Islet of Langerhans (tissue), 1 donor: ENCODE data around the gene ATP6V1A.
A peak's percentile ranks its signal among the peaks of the same experiment; 100 is the strongest.

Experiments
- FAIRE-seq: peaks from one replicate; lab custom pipeline; 2011; peaks lifted over from hg19 to GRCh38; lab: Jason Lieb, UNC

Gene ATP6V1A

DNA sequence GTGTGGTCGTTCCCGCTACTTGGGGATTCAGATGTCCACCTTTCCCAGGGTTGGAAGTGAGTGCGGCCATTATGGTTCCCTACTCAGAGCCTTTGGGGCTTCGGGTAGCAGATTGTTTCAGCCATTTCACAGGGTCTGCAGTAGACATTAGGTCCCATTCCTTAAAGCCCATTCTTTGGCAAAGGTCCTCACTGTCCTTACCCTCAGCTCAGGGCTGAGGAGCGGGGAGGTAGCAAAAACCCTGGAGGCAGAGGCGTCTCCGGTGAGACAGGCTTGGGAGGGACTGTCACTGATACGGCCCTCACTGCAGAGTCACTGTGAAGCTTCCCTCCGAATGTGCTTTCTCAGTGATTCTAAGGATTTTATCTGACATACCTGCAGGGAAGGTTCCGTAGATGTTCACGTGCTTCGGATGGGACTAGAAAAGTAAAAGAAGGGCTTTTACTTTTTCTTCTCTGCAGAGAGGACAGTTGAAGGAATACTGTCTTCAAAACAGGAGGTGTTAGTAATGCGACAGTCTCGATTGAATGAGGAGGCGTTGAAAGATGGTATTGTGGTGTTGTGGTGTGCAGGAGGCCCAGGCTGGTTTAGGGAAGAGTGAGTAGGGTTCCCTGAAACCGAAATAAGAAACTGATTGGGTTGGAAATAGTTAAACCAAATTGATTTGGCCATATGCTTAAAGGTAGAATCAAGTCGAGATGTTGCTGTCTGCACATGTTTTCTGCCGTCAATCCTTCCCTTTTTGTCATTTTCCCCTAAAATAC, 630 bp downstream of the ATP6V1A start:
- FAIRE-seq, result no peak

DNA sequence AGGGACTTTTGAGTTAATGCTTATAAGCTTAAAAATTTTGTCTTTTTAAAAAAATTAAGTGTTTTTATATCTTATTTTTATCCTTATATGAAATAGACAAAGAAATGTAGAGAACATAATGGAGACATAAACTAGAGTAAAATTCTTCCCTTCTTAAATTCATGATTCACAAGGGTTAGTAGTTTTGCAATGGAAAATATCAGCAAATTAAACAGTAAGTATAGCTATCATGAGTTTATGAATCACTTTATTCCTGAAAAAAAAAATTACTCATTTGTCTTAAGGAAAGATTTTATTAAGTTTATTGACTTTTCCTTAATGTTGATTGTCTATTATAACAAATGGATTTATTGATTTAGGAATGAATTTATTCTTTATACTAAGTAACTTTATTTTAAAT, 4.3 kb downstream of the ATP6V1A start:
- peak; percentile 89 for FAIRE-seq

DNA sequence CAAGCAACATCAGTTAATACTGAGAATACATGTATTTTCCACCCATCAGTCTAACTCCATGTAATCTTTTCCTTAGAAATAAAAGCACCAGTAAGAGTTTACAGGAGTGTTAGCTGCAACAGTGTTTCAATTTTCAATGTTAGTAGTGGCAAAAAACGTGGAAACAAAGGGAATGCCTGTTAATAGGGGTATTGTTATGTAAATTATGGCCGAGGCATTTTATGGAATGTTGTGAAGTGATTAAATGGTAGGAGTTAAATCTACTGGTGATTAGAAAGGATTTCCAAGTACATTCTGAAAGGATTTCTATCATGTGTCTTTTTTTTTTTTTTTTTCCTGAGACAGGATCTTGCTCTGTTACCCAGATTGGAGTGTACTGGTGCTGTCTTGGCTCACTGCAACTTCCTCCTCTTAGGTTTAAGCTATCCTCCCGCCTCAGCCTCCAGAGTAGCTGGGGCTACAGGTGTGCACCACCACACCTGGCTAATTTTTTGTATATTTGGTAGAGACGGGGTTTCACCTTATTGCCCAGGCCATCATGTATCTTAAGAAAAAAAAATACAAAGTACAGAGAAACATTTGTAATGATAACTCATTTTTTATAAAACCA, 6.6 kb downstream of the ATP6V1A start:
- no peak for FAIRE-seq

DNA sequence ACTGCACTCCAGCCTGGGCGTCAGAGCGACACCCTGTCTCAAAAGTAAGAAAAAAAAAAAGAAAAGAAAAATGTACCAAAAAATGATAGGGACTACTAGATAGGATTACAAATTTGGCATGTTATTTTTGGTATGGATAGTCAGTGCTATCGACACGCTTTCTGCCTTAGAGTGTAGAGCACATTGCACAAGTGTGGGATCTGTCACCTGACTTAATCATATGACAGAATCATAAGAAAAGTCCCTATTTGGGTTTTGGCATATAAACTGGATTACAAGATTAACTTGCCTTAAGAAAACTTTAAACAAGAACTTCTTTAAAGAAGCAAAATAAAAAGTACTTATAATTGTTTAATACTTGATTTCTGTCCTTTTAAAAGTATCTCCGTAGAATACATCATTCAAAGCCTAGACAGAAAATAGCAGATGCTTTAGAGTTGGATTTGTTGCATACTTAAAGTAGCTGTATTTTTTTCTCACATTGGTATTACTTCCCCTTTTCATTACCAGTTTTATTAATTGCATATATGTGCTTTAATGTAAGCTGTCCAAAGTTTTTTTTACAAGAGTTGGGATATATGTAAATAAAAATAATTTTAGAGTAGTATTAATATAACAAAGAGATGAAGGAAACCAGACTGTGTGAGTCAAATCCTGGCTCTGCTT, 7.8 kb downstream of the ATP6V1A start:
- FAIRE-seq, result no peak

DNA sequence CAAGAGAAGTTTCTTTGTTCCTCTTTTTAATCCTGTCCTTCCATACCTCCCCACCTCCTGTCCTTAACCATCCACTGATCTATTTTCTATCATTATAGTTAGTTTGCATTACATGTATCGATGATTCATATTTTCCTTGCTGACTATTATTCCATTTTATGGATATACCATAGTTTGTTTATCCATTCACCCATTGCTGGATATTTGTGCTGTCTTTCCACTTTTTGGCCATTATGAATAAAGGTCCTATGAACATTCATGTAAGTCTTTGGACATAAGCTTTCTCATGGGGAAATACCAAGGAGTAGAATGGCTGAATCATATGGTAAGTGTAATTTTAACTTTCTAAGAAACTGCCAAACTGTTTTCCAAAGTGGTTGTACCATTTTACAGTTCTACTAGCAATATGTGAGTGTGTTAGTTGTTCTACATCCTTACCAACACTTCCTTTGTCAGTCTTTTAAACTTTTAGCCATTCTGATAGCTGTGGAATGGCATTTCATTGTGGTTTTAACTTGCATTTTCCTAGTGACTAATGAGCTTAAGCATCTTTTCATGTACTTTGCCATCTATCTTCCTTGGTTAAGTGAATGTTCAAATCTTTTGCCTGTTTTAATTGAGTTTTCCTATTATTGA, 11.7 kb downstream of the ATP6V1A start:
- no peak for FAIRE-seq

DNA sequence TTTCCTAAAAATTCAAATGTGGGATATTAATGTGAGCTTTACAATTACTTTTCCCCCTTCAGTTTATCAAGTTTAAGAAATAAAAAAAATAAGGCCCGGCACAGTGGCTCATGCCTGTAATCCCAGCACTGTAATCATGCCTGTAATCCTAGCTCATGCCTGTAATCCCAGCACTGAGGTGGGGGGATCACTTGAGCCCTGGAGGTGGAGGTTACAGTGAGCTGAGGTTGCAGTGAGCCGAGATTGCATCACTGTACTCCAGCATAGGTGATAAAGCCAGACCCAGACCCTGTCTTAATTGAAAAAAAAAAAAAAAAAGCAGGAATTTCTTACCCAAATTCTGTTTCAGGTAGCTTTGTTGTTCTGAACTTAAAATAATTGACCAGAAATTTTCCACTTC, 17.9 kb downstream of the ATP6V1A start:
- FAIRE-seq, result no peak

DNA sequence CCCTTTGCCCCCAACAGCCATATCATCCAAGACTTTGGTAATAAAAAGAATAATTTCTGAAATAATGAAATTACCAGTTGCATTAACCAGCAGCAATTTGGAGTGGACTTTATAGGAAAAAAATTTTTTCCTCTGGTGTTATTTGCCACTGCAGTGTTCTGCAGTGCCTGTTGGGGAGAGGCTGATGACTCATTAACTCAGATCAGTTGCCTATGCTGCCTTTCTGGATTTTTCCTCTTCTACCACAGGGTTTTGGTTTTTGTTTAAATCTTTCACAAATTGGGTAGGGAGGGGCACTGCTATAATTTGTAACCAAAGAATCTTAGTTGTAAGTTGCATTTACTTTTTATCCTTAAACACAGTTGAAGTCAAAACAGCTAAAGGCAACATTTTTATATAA, 22.7 kb downstream of the ATP6V1A start:
- FAIRE-seq, result peak; percentile 51

DNA sequence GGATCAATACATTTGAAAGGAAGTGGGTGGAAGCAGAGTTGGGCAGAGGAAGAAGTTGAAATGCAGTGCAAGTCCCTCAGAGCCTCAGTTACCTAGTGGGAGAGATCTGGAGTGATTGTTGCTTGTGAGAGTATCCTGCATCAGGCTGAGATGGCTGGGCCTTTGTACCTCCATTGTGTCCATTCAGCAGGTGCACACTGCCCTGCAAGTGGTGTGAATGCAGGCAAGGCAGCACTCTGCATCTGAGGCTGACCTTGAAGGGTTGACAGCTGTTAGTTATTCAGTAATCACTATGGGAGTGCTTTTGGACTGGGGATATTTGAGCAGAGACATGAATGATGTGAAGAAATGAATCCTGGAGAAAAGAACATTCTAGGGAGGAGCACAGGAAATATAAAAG, 25.2 kb downstream of the ATP6V1A start:
- no peak for FAIRE-seq

DNA sequence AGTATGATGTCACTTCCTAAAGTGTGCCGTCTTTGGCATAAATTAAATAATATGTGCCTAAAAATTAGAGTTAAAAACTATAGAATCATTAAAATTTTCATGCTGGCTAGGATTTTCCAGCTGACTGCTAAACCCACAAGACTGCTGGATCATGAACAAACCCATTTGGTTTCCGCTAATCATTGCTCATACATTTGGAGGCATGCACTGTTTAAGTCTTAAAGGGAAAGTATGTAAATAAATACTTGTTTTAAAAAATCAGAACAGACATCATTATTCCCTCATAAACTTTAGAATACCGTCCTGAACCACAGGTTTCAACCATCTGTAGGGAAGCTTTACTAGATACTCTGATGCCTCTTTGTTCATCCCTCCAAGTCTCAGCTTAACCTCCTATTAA, 26.5 kb downstream of the ATP6V1A start:
- peak; percentile 9 for FAIRE-seq

DNA sequence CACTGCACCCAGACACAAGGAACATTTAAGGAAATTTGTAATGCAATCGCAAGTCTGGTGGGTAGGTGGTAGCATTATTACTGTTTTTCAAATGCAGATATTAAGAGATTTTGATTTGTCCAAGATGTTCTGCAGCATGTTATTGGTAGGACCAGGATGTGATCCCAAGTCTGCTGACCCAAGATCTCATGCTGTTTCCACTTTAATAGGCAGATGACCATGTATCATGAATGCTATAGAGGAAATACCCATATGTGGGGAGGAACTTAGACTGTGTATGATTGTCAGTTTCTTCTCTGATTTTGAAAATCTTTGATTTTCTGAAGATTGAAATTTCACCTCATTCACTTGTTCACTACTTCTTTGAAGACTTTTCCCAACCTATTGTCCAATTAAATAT, 28.7 kb downstream of the ATP6V1A start:
- no peak for FAIRE-seq

DNA sequence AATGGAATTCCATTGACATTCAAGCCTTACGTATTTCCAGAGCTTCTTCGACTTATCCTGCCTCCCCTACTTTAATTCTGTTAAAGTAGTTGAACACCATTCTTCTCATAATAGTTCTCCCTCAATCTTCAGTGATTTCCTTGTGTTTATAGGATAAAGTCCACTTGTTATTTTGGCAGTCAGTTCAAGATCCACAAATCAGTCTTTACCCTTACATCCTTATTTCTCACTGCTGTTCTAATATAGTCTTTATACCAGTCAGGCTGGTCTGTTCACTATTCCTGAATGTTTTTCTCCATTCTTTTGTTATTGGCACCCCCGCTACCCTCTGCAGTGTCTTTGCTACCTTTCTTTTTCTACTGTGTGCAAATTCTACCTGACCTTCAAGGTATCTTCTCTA, 29.7 kb downstream of the ATP6V1A start:
- peak; percentile 36 for FAIRE-seq

DNA sequence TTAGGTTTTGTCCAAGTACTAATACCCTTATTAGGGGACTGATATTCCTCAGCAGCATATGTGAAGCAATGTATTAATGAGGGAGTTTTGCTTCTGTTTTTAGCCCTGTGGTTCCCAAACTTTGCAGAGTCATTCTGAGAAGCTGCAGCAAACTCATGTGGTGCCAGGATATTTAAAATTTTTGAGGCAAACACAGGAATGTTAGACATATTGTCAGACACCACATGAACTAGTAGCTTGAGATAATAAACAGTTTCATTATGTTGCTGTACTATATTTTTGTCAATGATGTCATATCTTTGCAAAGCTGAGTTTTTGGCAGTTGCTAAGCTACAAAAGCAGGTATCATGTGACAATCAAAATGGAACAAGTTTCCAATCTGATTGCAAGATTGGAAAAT, 36.6 kb downstream of the ATP6V1A start:
- FAIRE-seq, result peak; percentile 27

DNA sequence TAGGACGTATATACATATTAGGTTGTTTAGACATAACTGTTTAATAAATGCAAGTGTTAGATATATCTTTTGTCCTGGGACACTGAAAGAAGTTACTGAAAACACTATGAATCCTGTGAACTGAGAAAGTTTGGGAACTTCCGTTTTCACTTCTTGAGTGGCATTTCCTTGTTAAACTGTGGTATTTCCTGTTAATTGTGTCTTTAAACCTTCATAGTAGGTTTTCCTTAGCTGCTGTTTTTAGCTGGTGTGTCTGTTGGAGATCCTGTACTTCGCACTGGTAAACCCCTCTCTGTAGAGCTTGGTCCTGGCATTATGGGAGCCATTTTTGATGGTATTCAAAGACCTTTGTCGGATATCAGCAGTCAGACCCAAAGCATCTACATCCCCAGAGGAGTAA, 37.1 kb downstream of the ATP6V1A start:
- FAIRE-seq, result no peak

DNA sequence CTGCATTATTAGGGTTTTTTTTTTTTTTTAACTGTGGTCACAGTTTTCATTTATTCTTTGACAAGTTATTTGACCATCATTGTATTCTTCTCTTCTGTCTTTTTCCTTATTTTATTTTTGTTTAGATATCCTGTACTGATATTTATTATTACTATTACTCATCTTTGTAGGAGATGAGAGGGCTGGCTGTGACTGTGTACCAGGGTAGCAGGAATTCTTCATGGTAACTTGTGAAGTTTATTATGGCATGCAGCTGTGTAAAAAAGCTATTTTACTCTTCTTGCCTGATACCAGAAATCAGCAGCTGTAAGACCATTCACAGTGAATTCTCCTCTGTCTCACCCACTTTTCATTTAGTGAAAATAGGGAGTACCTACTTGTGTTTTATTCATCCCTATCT, 44.5 kb downstream of the ATP6V1A start:
- no peak for FAIRE-seq

DNA sequence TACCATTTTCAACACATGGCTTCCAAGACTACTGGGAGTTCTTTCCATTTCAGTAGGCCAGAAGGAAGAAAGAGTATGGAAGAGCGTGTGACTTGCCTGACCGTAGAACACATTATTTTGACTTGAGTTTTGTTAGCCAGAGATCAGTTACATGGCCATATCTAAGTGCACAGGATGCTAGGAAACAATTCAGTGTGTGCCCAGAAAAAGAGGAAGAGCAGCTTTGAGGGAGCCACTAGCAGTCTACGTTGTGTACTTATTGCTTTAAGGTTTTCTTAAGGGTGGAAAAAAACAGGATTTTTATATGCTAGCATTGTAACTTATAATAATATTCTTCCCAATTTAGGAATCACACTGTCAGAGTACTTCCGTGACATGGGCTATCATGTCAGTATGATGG, 47.7 kb downstream of the ATP6V1A start:
- FAIRE-seq, result no peak

DNA sequence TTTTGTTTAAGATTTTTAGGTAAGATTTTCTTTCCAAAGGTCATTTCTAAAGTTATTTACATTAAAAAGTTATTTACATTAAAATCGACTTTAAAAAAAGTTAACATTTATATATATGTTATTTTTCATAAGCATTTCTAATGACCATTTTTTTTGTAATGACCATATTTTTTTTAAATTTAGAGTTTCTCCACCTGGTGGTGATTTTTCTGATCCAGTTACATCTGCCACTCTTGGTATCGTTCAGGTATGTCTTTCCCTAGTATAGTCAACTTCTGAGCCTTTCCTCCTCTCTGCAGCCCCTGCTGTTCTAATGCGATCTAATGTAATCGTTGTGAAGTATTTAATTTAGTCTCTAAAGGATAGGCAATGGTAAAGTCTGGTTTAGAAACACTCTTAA, 48.9 kb downstream of the ATP6V1A start:
- peak; percentile 5 for FAIRE-seq

DNA sequence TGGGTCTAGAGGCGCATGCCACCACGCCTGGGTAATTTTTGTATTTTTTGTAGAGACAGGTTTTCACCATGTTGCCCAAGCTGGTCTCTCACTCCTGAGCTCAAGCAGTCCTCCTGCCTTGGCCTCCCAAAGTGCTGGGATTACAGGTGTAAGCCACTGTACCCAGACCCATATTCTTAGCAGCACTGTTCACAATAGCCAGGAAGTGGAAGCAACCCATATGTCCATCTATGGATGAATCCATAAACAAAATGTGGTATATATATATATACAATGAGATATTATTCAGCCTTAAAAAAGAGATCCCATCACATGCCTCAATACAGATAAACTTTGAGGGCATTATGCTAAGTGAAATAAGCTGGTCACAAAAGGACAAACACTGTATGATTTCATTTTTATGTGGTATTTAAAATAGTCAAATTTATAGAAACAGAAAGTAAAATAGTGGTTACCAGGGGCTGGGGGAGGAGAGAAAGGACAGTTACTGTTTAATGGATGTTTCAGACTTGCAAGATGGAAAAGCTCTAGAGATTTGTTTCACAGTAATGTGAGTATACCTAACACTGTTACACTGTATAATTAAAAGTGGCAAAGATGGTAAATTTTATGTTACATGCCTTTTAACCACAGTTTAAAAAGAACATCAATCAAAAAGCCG, 56.1 kb downstream of the ATP6V1A start:
- FAIRE-seq, result peak; percentile 27

DNA sequence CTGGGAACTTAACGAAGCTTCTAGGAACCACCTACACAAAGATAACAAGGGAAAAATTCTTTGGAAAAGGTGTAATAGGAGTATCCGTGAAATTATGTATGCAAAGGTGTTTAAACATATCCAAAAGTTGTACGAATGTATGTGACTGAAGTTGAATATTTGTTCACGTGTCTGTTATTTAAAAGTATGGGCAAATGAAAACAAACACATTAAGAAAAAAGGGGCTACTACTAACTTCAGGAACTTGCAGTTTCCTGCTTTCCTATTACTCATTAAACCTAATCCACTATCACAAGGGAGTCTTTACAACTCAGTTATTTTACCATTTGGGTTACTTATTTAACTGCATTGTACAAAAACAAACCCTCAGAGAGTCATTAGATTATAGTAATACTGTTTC, 57.8 kb downstream of the ATP6V1A start:
- no peak for FAIRE-seq

DNA sequence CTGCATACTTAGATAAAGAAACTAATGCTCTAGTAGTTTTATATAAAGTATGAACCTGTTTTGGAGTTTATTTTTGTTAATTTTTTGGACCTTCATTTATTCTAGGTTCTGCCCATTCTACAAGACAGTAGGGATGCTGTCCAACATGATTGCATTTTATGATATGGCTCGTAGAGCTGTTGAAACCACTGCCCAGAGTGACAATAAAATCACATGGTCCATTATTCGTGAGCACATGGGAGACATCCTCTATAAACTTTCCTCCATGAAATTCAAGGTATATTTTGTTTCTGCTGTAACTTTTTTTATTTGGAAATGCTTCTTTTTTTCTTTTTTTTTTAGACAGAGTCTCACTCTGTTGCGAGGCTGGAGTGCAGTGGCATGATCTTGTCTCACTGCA, 58.4 kb downstream of the ATP6V1A start:
- FAIRE-seq, result no peak

DNA sequence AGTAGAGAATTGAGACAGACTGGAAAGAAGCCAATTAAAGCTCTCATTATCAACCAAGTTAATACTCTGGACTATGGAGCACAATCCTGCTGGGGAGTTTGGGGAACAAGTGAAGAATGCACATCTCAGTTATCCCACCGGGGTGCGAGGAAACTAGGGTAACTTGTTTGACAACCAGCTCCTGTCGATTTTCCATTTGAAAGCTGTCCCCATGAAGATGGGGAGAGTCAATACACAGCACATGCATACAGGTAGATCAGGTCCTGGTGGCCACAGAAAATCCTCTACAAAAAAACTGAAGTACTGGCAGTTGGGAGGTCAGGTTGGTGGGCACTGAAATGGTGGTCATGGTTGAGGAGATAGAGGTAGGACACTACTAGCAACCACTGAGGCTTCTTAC, 66.0 kb downstream of the ATP6V1A start:
- no peak for FAIRE-seq

DNA sequence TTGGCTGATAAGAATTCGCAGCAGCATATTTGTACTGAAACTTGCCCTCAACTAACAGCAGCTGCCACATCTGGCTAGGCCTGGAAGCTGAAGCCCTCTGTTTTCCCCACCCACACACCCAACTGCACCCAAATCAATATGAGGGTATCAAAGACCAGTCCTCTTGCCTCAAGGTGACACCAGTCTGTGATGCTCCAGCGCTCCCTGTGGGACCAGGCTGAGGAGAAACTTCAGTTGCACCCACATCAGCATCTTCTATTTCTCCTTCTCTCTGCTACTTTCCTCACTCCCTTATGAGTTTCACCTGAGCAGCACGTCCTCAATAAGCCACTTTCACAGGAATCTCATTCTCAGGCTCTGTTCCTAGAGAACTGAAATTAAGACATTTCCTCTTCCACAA, 73.0 kb downstream of the ATP6V1A start:
- FAIRE-seq, result no peak

DNA sequence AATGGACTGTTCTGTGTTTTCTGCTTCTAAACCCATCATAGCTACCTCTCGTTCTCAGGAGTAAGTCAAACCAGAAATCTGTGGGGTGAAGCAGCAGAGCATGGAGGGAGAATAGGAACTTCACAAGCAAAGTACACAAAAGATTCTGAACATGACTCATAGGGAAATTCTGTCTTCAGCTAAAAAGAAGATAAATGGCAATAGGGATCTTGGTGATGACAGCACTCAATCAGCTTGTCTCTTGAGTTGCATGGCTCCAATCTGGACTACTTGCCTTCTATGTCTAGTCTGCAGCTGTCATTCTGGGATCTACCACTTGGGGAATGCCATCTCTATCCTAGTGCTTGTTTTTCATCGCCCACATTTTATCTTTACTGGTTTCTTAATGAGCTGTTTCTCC, 78.3 kb downstream of the ATP6V1A start:
- FAIRE-seq, result no peak

DNA sequence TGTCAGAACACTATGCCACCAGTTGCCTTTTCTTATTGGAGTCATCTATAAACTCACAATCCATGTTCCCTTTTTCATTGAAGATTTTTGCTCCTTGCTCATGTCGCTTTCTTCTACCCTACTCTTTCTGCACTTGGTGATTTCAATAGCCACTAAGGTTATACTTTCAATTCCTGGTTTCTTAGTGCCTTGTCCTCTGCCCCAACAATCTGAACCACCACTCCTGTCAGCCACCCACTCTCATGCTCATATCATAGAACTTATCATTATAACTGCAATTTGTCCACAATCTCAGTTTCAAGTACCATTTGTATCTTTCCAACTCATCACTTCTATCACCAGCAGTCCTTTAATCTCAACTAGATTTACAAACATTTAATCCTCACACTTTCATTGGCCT, 81.8 kb downstream of the ATP6V1A start:
- FAIRE-seq, result no peak
